ENCODE measurements around the gene DGKK.

GRCh38 chrX:50333308-50333707 lies 137.3 kb downstream of the DGKK start:
- no peak for TF ChIP-seq CTCF (IDR thresholded peaks at IDR 0.05)
- no peak for TF ChIP-seq POLR2A (IDR thresholded peaks at IDR 0.05)

Data from heart left ventricle (tissue), 13 donors.